HG03521 (cell line): ENCODE measurements around the gene TMEM125.

Experiments
- ATAC-seq: cut with Tn5 transposase; IDR thresholded peaks from one replicate; pipeline ENCODE4 v1.9.1; 2021; ENCODE audit warnings: mild to moderate bottlenecking, moderate library complexity; ENCODE audit not compliant: unreplicated experiment

TMEM125 gene

DNA sequence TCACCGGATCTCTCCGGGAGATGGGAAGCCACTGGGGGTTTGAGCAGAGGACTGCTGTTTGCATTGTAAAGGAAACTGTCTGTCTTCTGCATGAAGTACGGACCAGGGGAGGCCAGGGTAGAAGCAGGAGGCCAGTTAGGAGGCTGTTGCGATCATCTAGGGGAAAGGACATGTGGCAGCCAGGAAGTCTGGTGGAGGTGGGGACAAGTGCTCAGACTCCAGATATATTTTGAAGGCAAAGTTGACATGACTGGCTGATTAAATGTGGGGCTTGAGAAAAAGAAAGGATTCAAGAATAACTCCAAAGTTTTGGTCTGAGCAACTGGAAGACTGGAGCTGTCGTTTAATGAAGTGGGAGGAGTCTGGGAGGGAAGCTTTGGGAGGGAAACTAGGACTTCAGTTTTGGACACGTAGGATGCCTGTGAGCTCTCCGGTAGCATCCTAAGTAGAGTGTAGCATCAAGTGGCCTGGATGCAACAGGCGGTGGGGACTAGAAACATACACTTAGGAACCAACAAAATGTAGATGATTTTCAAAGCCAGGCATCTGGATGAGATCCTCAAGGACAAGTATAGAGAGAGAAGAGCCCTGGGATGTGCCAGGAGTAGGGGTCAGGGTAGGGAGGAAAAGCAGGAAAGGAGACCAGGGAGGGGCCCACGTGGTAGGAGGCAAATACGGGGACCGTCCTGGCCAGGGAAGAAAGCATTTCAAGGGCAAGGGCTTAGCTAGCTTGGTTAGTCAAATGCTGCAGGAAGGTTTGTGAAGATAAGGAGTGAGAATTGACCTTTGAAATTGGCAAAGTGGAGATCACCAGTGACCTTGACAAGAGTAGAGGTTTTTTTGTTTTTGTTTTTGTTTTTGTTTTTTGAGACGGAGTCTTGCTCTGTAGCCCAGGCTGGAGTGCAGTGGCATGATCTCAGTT, 19.3 kb downstream of the TMEM125 start:
- no peak for ATAC-seq

DNA sequence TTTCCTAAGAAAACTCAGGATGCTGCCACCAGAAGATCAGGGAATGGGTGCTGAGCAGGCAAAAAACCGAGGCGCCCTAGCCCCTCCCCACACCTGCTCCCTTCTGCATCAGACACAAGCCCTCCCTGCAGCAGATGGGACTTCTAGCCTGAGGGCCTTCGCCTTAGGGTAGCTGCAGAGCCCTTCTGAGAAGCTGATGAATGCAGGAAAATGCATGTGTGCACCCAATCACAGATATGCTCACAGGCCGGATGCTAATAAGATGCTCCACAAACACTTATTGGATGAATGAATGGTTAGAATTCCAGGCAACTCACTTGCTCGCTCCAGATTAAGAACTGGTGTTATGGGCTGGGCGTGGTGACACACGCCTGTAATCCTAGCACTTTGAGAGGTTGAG, 22.4 kb downstream of the TMEM125 start:
- no peak for ATAC-seq

DNA sequence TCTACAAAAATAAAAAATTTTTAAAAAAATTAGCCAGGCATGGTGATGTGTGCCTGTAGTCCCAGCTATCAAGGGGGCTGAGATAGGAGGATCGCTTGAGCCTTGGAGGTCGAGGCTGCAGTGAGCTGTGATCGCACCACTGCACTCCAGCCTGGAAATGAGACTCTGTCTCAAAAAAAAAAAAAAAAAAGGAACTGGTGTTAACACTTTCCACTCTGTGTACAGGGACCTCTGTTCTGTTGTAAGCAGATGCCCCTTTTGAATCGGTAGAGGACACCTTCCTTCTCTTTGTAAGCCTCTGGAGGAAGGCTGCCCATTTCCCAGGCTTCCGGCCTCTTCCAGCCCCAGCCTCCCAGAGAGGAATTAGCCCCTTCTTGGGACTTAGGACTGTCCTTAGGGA, 22.9 kb downstream of the TMEM125 start:
- no peak for ATAC-seq

DNA sequence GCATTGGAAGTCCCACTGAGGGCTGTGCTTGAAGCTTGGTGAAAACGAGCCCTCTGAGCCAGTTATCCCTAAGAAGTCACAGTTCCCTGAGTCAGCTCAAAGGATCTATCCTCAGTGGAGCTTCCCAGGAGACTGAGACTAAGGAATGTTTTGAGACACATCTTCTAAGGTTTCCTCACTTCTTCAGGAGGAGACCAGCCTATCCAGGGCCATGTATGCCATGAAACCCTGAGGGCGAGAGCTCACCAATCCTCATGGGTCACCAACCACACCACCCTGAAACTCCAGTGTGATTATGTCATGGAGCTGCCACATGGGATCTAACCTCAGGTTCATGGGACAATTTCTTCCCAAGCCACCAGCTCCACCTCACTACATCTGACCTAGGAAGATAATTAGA, 23.4 kb downstream of the TMEM125 start:
- no peak for ATAC-seq

DNA sequence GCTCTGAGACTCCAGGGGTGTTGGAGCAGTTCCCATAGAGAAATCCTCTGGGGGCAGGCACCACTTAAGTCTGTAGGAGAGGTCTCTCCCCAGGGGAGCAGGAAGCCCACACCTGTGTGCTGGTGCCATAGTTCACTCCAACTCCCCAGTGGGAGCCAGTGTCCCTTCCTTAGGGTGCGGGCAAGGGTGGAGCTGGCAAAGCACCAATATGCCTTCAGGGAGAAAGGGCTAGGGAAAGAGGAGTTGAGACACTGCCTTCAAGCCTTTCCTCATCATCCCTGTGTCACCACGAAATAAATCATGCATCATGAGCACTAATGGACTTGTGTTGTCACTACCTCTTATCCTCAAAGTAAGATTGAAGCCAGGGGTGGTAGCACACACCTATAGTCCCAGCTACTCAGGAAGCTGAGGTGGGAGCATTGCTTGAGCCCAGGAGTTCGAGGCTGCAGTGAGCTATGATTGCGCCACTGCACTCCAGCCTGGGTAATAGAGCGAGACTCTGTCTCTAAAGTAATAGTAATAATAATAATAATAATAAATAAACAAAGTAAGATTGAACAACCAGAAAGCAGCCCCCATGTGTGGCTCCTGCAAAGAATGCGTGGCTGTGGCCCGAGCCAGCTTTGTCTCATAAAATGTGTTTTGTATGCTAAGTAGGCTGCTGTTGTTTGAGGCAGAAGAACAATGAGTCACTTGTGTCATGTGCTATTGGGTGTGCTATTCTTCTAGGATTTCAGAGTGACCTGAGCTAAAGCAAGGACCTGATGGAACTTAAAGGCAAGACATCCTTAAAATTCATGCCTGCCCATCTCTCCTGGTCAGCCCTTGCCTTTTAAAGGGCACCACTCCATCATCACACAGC, 24.3 kb downstream of the TMEM125 start:
- no peak for ATAC-seq

DNA sequence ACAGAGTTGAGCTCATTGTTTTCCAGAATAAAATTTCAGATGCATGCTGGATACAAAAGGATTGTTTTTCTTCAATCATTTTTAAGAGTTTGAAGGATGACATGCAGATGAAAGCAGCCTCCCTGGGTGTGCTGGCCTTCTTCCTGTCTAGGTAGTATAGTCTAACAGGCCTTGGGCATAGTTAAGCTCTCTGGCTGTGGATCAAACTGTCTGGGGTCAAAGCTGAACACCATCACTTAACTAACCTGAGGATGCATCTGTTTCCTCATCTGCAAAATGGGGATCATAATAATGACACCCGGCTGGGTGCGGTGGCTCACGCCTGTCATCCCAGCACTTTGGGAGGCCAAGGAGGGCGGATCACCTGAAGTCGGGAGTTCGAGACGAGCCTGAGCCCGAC, 25.0 kb downstream of the TMEM125 start:
- ATAC-seq, result no peak

DNA sequence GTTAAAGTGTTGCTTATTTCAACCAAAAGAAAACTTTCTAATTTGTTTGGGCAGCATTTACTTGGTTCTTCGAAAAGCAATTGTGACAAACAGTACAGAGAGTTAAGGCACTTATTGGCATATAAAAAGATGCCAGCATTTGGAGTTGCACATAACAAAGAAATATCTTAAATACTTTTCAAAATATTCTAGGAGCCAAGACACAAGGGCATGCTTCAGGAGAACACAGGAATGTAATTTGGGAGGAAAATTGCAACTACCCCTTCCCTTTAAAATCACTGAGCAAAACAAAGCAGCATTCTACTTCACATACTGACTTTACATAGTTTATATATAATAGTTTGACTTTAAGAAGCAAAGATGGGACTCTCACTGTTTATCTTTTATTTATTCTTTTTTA, 26.4 kb downstream of the TMEM125 start:
- ATAC-seq, result no peak

DNA sequence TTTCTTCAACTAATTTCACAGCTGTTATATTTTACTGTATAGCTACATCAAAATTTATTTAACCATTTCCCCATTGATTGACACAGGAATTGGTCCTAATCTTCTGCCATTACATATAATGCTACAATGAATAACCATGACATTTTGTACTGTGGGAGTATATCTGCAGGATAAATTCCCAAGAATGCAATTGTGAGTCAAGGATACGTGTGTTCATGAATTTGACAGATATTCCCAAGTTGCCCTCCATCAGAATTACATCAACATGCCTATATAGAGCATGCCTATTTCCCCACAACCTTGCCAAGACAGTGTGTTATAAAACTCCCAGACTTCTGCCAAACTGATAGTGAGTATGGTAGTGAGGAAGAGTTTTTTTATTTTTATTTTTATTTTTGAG, 28.3 kb downstream of the TMEM125 start:
- ATAC-seq, result no peak

DNA sequence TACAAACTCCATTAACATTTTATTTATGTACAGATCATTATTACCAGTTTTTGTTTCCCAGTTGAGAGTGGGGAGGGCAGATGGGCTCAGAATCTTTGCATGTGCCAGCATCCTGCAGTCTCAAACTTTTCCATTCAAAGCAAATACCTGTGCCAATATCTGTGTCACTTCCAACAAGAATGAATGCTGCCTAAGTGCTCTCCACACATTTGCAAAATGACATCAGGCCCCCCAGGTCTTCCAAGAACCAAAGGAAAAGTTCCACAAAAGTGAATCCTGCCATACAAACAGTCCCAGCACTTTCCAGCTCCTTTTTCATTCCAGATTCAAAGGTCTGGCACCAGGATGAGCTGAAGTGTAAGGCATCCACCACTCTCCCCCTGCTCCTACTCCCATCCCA, 29.3 kb downstream of the TMEM125 start:
- ATAC-seq, result no peak

DNA sequence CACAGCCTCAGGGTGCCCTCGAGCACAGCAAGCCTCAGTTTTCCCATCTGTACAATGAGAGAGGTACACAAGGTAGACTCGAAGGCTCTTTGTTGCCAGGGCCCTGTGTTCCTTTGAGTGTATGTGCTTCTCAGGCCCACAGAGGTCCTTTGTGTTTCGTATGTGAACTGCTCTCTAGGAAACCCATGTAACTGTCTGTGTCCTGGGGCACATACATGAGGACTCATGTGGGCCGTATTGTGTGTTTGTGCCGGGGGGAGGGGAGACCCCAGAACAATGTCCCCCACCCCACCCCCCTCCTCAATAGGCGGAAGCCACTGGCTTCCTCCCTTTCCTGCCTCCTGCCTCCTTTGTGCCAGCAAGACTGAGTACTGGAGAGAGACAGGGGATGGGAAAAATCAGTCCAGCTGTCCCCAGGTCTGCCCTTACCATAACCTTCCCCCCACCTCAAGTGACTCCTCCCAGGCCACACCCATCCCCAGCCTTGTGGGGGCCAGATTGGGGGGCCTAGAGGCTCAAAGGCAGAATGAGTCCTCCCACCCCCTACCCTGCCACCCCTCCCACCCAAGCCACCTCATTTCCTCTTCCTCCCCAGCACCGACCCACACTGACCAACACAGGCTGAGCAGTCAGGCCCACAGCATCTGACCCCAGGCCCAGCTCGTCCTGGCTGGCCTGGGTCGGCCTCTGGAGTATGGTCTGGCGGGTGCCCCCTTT, 30.8 kb downstream of the TMEM125 start, which contains the start of gene TIE1:
Gene TIE1, plus strand, starts transcription at position 605 of the 717 bp plus-strand sequence. Its CDS starts 90 bp downstream, at position 695.
- no peak for ATAC-seq

DNA sequence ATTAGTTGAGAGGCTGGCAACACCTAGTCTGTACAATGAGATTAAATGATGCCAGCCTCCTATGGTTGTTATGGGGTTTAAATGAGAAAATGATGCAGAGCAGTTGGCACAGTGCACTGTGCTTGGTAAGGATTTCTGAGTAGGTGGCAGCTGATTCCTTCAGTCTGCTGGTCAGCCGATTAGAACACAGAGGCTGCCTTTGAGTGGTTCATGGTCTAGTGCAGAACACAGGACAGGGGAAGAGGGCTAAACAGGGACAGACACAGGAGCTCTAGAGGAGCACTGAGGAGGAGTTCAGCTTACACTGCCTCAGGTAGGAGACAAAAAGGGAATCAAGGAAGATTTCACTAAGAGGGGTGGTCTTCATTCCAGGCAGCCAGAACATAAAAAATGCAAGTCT, 32.4 kb downstream of the TMEM125 start:
- no peak for ATAC-seq

DNA sequence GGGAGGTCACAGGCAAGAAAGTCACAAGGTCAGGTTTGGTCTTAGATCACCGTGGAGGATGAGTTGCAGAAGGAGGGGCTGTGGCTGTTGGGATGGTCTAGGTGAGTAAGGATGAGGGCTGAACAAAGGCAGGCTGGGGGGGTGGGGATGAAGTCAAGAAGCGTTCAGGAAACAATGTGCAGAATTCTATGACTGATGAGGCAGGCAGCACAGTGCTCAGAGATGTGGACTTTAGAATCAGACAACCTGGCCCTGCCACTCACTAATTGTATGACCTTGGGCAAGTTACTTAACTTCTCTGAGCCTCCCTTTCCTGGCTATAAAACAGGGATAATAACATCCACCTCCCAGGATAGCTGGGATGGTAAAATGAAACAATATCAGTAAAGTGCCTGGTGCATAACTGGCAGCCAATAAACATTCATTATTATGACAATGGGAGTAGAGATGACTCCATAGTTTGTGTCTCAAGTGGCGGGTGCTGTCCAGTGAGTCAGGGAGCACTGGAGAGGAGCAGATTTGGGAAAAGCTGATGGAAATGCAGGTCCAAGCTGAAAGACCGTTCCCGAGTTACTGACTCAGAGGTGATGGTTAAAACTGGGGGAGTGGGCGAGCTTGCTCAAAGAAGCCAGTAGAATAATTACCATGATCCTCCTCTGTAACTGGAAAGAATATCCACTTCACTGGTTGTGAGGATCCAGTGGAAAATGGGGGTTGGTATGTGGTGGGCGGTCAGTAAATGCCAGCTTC, 33.1 kb downstream of the TMEM125 start:
- ATAC-seq, result no peak

DNA sequence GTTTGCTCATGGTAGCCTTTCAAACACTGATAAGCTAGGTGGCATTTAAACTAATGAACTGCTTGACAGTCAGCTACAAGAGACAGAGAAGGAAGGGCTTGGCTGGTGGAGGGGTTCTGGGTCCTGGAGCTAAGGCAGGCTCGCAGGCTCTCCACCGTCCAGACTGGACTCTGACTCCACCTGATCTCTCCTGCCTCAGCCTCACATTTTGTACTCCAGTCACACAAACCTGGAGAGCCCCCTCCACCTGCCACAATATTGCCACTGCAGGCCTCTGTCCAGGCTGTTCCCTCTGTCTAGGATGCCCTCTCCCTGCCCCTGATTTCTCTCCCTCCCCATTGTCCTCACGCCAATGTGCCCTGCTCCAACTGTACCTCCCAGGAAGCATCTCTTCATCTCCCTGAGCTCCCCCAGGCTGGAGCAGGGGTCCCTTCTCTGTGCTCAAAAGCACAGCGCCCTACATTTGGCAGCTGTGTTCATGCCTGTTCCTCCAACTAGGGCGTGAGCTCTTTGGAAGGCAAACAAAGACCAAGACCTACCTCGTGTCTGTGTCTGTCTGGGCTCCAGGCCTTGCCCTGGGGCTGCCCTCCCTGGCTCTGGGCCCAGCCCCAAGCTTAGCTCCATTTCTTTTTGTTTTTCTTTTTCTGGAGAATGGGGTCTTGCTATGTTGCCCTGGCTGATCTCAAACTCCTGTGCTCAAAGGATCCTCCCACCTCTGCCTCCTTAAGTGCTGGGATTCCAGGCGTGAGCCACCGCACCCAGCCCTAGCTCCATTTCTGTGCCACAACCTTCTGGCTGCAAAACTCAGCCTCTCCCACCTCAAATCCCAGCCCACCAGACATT, 33.9 kb downstream of the TMEM125 start:
- no peak for ATAC-seq

DNA sequence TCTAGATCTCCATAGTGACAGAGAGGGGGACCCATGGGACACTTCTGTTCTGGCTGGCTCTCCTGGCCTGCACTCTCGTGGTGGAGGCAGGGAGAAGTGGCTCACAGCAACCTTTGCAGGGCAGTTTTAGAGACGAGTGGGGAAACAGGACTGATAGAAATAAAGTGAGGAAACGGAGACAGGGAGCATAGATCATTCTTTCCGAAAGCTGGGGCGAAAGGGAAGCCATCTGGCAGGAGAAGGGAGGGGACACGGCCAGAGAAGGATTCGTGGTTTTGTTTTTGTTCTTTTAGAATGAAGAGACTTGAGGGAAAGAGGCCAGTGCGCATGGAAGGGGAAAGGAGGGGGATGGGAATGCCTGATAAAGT, 34.5 kb downstream of the TMEM125 start:
- no peak for ATAC-seq

DNA sequence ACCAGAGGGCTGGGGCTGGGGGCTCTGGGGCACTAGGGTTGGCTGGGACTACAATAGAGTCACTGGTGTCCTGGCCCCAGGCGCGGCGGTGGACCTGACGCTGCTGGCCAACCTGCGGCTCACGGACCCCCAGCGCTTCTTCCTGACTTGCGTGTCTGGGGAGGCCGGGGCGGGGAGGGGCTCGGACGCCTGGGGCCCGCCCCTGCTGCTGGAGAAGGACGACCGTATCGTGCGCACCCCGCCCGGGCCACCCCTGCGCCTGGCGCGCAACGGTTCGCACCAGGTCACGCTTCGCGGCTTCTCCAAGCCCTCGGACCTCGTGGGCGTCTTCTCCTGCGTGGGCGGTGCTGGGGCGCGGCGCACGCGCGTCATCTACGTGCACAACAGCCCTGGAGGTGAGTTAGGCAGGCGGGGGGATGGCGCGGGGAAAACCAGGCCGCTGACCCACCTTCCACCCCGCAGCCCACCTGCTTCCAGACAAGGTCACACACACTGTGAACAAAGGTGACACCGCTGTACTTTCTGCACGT, 35.1 kb downstream of the TMEM125 start:
- ATAC-seq, result no peak

DNA sequence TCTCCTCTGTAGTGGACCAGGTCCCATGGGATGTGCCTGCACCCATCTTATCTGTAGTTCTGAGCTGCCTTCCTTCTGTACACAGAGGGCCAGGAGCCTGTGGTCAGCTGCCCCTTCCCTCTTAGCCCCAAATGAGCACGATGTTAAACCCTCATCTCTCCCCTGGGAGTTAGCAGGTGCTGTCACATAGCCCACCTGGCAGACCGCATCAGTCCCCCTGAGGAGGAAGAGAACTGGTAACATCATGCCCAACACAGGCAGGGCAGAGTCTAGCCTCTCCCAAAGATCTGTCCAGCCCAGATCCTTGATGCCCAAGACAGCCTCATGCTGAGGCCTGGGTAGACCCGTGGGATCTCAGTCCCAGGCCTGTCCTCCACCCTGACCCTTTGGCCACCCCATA, 35.7 kb downstream of the TMEM125 start:
- ATAC-seq, result no peak

DNA sequence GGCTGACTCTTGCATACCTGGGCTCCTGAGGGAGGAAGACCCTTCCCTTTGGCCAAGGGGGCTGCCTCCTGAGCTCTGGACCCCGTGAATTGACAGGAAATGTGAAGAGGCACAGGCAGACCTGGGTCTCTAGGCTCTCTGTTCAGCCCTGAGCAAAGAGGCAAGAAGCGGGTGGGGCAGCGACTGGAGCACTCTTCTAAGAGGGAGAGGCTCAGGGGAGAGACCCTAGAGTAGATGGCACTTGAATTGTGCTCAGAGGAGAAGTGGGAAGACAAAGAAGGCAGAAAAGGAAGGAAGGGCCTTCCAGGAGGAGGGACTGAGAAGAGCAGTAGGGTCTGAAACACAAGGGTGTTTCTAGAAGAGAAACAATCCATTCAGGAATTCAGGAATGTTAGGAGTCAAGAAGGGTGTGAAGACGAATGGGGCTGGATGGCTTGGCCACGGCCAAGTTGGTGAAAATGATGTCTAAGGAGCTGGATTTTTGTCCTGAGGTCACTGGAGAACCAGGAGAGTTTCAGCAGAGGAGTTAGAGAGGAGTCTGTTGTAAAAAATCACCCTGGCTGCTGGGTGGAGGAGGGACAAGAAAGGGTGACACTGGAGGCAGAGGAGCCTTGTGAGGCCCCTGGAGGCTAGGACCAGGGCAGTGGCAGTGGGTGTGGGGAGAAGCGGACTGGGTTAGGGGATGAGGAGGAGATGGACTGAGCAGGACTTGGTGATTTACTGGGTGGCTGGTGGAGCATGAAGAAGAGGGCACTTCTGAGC, 36.3 kb downstream of the TMEM125 start:
- no peak for ATAC-seq

DNA sequence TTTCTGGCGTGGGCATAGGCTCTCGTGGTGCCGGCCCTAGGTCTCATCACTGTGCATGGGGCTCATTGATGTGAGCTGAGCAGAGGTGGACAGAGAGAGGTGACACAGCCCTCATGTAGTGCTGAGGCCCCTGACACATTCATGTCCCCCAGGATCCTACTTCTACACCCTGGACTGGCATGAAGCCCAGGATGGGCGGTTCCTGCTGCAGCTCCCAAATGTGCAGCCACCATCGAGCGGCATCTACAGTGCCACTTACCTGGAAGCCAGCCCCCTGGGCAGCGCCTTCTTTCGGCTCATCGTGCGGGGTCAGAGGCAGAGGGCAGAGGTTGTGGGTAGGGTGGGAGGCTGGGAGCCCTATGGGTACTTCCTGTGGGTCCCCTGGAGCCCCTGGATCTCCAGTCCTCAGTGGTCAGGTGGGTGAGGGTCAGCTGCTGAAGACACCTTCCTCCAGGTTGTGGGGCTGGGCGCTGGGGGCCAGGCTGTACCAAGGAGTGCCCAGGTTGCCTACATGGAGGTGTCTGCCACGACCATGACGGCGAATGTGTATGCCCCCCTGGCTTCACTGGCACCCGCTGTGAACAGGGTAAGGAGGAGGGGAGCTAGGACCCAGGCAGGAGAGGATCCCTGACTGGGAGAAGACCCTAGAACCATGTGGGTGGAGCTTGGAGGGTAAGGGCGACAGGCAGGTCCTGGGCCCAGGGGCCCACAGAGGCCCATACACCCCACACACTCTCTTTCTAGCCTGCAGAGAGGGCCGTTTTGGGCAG, 37.1 kb downstream of the TMEM125 start:
- no peak for ATAC-seq
